BE2C (cell line): Measurements from ENCODE around the gene C8A.

Source experiments
- DNase-seq: peaks from one replicate; pipeline ENCODE4 v3.0.0-alpha.2; 2020
- H3K27me3 ChIP-seq: fragments of 250-450 bp; sonication (Bioruptor Pico); 2 replicates; pipeline ENCODE4 v1.5.1; 2020; ENCODE audit warnings: mild to moderate bottlenecking
- H3K36me3 ChIP-seq: fragments of 250-450 bp; sonication (Bioruptor Pico); 2 replicates; pipeline ENCODE4 v1.5.1; 2020; ENCODE audit warnings: mild to moderate bottlenecking
- H3K4me1 ChIP-seq: fragments of 250-450 bp; sonication (Bioruptor Pico); 2 replicates; pipeline ENCODE4 v1.5.1; 2020
- H3K4me3 ChIP-seq: 2 replicates; pipeline ENCODE4 v1.5.1; 2011; ENCODE audit warnings: low read depth, low read length
- H3K9me3 ChIP-seq: fragments of 250-450 bp; sonication (Bioruptor Pico); 2 replicates; pipeline ENCODE4 v1.5.1; 2020
- TF ChIP-seq, protein P1 (sequence below): IDR thresholded peaks from 2 replicates; pipeline ENCODE4 v1.5.1; 2012; ENCODE audit warnings: mild to moderate bottlenecking, low read depth, low read length

C8A gene

DNA sequence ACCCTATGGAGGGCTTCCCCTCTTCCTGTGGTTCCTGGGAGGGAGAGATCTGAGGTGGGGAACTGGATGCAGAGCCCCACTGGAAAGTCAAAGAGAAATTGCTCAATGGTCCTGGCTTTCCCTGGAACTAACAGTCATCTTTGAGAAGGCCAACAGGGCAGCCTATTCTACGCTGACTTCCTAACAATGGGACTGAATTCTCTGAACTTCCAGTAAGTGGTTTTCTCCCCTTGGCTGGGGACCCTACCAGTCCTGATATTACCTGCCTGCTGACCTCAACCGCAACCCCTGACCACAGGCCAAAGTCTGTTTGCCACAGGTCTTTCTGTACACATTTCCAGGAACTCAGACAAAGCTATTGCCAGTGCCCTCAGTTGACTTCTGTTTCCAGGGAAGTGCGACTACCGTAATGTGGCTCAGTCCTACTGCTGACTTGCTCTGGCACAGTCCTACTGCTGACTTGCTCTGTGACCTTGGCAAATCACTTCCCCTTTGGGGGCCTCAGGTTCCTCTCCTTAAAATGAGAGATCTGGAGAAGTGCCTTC is 55.9 kb downstream of the C8A start:
- H3K36me3 ChIP-seq: no peaks in the 10 kb centered on the region
- H3K4me1 ChIP-seq: no peaks in the 10 kb centered on the region
- TF ChIP-seq, protein P1, sequence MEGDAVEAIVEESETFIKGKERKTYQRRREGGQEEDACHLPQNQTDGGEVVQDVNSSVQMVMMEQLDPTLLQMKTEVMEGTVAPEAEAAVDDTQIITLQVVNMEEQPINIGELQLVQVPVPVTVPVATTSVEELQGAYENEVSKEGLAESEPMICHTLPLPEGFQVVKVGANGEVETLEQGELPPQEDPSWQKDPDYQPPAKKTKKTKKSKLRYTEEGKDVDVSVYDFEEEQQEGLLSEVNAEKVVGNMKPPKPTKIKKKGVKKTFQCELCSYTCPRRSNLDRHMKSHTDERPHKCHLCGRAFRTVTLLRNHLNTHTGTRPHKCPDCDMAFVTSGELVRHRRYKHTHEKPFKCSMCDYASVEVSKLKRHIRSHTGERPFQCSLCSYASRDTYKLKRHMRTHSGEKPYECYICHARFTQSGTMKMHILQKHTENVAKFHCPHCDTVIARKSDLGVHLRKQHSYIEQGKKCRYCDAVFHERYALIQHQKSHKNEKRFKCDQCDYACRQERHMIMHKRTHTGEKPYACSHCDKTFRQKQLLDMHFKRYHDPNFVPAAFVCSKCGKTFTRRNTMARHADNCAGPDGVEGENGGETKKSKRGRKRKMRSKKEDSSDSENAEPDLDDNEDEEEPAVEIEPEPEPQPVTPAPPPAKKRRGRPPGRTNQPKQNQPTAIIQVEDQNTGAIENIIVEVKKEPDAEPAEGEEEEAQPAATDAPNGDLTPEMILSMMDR: no peak

DNA sequence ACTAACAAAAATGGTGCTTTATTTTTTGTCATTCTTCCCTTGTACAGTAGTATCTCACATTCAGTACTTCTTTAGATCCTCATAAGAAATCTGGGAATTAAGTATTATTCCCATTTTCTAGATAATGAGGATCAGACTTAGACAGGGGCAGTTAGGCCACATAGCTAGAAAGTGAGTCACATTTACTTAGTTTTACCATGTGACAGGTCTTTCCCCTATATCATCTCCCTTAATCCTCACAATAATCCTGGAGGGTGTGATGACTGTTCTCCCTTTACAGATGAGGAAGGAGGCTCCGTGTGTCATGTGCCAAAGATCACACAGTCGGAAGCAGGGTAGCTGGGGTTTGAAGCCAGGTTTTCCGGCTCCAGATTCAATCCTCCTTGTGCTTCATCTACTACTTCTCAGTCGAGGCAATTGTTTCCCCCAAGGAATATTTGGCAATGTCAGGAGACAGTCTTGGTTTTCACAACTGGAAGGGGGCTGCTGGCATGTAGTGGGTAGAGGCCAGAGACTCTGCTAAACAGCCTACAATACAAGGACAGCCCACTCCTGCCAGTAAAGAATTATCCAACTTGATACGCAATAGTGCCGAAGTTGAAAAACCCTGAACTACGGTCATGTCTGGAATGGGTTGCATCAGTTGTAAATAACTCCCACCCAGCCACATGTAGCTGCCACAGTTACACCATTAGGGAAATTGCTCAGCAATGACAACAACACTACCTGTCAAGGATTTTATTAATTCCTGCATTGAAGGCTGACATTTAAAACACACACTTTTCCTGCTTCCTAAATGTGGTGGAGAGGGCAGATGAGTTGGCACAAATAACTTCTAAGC is 56.7 kb downstream of the C8A start:
- no peak overlapping the region for H3K4me3 ChIP-seq
- H3K27me3 ChIP-seq: no peaks in the 10 kb centered on the region
- H3K36me3 ChIP-seq: no peaks in the 10 kb centered on the region
- TF ChIP-seq, protein P1: no peak
- H3K4me1 ChIP-seq: peaks cover 4% of the 10 kb centered on the region; the same call in 1 of the 2 replicates
- no peak for DNase-seq
- H3K9me3 ChIP-seq: no peaks in the 10 kb centered on the region

More for the DNA sequence above, 55.9 kb downstream of the C8A start:
- DNase-seq: no peak
- no peak overlapping the region for H3K4me3 ChIP-seq
- no peaks in the 10 kb centered on the region for H3K27me3 ChIP-seq
- H3K9me3 ChIP-seq: no peaks in the 10 kb centered on the region

DNA sequence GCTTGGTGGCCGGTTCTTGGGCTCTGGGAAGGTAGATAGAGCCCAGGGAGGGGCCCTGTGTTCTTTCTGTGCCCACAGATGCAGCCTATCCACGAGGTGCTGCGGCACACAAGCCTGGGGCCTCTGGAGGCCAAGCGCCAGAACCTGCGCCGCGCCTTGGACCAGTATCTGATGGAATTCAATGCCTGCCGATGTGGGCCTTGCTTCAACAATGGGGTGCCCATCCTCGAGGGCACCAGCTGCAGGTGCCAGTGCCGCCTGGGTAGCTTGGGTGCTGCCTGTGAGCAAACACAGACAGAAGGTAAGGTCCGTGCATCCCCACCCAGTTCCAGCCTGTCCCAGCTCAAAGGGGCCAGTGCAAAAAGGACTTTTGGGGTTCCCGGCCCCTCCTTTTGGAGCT is 57.7 kb downstream of the C8A start:
- Histone ChIP-seq H3K4me1 (peaks cover 4% of the 10 kb centered on the region), H3K9me3 (no peaks in the 10 kb centered on the region), H3K27me3 (no peaks in the 10 kb centered on the region), H3K4me3 (no peak overlapping the region), H3K36me3 (no peaks in the 10 kb centered on the region)
- TF ChIP-seq, protein P1: no peak
- no peak for DNase-seq

DNA sequence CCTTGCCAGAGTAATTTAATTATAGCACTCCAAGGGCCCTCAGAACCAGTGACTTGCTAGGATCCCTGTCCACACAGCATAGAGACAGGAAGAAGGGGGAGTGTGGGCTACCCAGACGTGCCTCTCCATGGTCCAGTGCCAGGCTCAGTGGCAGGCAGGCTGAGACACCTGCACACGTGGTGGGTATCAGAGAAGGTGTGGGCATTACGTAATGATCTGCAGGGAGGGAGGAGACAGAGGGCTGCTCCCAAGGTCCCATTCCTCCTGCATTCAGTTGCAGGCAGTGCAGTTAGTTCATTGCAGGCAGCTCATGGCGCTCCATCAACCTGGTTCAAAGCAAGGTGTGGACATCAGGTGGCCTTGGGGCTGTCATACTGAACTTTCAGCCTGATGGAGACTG is 61.4 kb downstream of the C8A start:
- no peaks in the 10 kb centered on the region for H3K9me3 ChIP-seq
- H3K27me3 ChIP-seq: no peaks in the 10 kb centered on the region
- peaks cover 4% of the 10 kb centered on the region for H3K4me1 ChIP-seq
- TF ChIP-seq, protein P1: no peak
- peak; percentile 6 for DNase-seq
- no peaks in the 10 kb centered on the region for H3K36me3 ChIP-seq
- no peak overlapping the region for H3K4me3 ChIP-seq

DNA sequence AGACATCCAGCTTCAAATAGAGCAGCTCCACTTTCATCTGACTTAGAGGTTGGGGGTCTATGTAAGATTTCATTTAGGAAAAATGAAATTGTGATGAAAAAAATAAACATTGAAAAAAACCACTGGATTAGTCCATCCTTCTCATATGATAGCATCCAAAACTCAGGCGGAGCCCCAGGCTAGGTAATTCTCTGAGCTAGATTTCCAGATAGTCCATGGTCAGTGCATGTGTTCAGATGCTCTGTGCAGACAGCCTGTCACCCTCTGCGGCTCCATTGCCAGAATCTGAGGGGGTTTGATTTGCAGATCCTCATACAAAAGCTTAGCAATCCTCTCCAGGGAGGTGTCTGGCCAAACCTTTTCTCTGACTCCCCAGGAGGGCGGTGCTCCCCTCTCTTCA is 62.0 kb downstream of the C8A start:
- Histone ChIP-seq H3K4me1 (peaks cover 4% of the 10 kb centered on the region), H3K27me3 (no peaks in the 10 kb centered on the region), H3K9me3 (no peaks in the 10 kb centered on the region), H3K4me3 (no peak overlapping the region), H3K36me3 (no peaks in the 10 kb centered on the region)
- no peak for DNase-seq
- TF ChIP-seq, protein P1: no peak

DNA sequence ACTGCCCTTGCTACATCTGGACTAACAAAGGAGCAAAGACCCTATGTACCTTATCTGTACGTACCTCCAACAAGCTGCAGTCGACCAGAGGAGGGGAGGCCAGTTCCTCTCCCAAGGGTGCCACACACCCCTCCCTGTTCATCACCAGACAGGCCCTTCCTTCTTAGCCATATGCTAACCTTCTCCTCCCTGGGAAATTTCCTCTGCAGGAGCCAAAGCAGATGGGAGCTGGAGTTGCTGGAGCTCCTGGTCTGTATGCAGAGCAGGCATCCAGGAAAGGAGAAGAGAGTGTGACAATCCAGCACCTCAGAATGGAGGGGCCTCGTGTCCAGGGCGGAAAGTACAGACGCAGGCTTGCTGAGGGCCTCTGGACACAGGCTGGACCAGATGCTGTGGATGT is 62.8 kb downstream of the C8A start:
- TF ChIP-seq, protein P1: no peak
- Histone ChIP-seq H3K4me1 (peaks cover 4% of the 10 kb centered on the region), H3K36me3 (no peaks in the 10 kb centered on the region), H3K4me3 (no peak overlapping the region), H3K27me3 (no peaks in the 10 kb centered on the region), H3K9me3 (no peaks in the 10 kb centered on the region)
- no peak for DNase-seq
